GM12892 (cell line): ENCODE results near the gene HAND1.

ENCODE experiments used
- DNase-seq: peaks from one replicate; pipeline ENCODE4 v3.0.0; 2011; ENCODE audit not compliant: insufficient read length
- FAIRE-seq: peaks from 2 replicates; lab custom pipeline; 2011; peaks lifted over from hg19 to GRCh38; lab: Jason Lieb, UNC
- POLR2A ChIP-seq: IDR thresholded peaks from 2 replicates; pipeline ENCODE4 v1.6.1; 2011; ENCODE audit warnings: low read depth, low read length, control low read depth
- POLR2AphosphoS5 ChIP-seq: IDR thresholded peaks from 2 replicates; pipeline ENCODE4 v1.6.1; 2011; ENCODE audit warnings: low read depth, low read length, control low read depth
- TAF1 ChIP-seq: IDR thresholded peaks from 2 replicates; pipeline ENCODE4 v1.6.1; 2011; ENCODE audit warnings: low read depth, mild to moderate bottlenecking, control low read depth, low read length, borderline replicate concordance

Gene HAND1

DNA sequence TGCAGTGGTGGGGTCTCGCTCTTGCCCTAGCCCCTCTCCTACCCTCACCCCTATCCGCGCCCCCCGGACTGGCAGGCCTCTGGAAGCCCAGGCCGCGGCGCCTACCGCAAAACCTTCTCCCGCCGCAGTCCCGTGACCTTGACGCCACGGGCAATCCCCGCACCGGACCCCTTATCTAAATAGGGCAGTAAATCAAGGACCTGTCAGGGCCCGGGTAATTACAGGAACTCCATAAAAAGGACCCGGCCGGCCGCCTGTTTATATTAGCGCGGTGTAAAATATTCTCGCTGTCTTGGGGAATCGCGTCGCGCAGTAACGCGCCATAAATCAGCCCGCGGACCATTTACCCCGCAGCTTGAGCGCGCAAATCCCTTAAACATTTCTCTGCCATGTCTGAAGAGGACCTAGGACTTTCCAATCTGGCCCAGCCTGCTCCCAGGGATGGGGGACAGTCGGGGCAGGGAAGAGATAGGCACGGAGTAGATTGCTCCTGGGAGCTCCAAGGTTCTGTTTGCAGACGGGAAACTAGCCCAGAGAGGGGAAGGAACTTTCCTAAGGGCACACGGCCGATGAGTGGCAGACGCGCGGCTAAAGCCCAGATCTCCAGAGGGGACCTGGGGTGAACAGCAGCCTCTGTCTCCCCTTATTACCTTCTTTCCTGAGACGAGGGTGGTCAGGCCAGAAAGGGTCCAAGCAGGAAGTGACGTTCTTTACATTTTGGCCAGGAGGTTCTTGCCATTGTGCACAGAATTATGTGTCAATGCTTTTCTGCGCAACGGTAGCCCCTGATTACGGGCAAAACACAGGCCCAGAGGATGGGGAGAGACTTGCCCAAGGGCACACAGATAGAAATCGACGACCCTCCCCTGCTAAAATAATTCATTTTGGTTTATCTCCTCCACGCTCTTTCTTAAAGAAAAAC, 4.8 kb upstream of the HAND1 start:
- DNase-seq, result no peak
- no peak for FAIRE-seq
- TF ChIP-seq TAF1 (no peak), POLR2AphosphoS5 (no peak), POLR2A (no peak)

DNA sequence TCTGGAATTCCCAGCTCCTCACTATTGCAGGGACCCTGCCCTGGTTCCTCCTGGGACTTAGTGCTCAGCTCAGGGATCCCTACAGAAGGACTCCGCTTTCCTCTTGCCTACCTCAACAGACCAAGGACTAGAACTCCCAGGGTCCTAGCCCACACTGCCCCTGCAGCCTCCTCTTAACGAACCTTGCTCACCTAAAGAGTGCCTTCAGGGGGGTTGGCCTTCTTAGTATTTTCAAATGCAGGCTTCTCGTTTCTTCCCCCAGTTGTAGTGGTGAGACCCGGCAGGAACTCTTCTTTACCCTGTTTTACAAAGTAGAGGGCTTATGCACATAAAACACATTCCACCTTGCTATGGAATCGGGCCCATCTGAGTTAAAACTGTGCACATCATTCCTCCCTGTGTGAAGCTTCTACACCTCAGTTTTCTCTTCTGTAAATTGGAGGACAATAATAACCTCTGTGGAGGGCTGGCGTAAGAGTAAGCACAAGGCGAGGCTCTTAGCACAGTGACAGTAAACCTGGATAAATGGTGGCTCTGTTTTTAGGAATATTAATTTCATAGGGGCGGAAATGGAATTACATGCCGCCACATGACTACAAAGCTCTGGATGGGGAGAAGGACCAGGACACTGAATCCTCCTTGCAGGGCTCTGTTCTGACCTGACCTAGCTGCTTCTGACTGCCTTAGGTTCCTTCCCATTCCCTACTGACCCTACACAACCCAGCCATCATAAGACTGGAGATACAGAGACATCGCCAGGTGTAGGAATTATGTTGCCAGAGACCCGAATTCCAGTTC, 3.8 kb upstream of the HAND1 start:
- FAIRE-seq (no peak), DNase-seq (no peak)
- no peak for TF ChIP-seq POLR2AphosphoS5
- no peak for TF ChIP-seq TAF1
- TF ChIP-seq POLR2A, result no peak

DNA sequence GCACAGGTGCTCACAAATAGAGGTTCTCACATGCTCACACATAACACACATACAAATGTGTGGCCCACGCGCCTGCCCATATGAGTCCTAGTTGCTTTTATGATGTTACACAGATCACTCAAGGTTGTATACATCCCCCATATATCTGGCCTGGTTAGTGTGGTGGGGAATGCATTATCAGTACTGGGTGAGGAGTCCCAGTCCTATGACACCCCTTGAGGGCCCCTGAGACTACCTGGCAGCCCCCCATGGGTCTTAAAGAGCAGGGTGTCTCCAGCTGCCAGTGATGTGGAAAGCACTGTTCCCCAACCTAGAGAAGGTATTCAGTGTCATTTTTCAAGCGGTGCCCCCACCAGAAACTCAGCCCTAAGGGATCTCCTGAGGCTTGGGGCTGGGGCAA, 2.8 kb upstream of the HAND1 start:
- FAIRE-seq (no peak), DNase-seq (no peak)
- TF ChIP-seq POLR2AphosphoS5 (no peak), POLR2A (no peak), TAF1 (no peak)

DNA sequence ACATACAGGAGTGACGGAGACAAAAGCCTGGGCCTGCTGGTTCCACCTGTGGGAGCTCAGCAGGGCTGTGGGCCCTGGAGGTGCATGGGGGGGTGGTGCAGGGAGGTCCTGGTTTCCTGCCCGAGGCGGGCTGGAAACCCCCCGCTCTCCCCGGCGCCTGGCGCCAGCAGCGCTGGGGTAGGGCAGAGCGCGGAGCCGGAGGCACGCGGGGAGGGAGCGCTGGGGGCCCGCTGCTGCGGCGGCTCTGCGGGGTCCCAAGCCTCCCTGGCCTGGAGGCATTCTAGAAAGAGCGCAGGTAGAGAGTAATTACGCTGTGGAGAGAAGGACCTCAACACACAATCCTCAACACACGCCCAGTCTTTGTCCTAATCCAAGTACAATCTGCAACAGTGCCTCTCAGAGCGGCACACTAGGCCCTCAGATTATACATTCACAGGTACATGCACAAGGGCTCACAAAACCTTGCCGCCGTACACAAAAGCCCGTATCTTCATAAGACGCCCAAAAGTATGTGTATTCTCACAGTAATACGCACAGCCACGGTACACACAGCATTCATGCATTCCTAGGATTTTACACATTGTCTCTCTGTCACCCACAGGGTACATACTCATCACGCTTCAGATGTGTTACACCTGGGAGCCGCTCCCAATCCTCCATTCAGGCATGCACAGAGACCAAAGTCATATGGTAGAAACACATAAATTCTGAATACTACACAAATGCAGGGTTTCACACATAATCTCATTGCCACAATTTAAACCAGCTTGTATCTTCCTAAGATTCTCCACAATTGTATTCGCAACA, 2.1 kb upstream of the HAND1 start:
- no peak for TF ChIP-seq TAF1
- DNase-seq (no peak), FAIRE-seq (no peak)

DNA sequence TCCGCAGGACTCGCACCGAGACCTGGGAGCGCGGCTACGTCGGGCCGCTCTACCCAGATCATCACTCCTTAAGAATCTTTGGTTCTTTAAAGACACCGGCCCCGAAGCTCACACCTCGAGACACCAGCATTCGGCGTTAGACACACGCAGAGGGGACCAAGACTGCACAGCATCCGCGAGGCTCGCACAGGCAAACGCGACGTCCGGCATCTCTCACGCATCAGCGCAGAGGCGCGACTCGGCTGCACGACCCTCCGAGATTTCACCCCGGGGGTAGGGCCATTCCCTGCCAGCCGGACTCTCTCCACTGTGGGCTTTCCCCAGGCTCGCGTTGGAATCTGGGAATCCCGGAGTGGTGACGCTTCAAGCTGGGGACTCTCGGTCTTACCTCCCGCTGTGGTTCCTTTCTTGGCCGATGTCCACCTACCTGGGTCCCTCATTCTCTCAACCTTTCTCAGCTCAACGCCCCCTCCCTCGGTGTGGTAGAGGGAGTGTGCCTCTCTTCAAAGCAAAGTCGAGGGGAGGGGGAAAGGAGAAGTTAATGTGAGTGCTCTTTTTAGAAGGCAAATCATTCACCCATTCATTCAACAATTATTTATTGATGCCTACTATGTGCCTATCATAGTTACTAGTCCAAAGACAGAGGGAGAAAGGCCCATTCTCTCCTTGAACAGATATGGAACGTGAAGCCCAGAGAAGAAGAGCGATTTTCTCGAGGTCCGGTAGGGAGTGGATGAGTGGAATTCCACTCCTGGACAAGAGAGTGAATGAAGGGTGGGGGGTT, 1.3 kb upstream of the HAND1 start:
- no peak for DNase-seq
- TF ChIP-seq POLR2A (no peak), TAF1 (no peak), POLR2AphosphoS5 (no peak)
- no peak for FAIRE-seq

DNA sequence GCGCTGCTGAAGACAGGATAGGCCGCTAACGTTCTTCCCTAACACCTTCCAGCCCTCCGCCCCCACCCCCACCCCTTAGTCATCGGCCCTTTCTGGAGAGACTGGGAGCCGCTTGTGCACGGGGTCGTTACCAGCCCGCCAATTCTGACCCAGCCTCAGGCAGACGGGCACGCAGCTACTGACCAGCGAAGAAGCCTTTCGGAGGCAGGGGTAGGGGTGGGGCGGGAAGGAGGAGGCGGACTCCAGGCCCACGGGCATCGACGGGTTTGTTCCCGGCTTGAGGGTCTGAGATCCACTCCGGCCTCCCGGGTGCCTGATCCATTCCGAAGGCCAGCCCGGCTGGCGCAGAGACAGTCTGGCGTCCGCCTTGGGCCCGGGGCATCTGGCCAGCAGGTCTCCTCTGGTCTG, 729 bp upstream of the HAND1 start:
- TF ChIP-seq POLR2A, result no peak
- FAIRE-seq (no peak), DNase-seq (no peak)

DNA sequence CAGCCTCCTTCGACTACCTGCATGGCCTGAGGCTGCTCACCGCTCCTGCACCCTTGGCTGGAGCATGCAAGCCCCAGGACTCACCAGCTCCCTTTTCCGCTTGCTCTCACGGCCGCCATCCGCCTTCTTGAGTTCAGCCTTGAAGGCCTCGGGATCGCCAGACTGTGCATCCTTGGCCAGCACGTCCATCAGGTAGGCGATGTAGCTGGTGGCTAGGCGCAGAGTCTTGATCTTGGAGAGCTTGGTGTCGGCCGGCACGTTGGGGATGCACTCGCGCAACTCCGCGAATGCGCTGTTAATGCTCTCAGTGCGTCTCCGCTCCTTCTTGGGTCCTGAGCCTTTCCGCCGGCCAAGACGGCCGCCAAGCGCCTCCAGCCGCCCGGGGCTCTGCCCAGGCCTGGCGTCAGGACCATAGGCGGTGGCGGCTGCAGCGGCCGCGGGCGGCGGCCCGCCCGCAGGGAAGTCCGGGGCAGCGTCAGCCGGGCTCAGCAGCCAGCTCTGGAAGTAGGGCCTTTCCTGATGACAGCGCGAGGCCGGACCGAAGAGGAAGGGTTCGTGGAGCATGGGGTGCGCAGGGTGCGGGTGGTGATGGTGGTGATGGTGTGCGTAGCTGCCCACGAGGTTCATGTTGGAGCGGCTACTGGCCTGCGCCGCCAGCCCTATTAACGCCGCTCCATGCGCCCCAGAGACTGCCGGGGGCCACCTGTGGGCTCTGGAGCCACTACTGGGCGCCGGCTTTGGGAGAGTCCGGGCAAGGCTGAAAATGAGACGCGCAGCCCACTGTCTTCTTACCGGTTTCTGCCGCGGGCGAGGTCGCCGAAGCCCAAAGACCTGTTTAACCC, 424 bp downstream of the HAND1 start:
- DNase-seq, result no peak
- no peak for FAIRE-seq
- TF ChIP-seq TAF1, result no peak
- no peak for TF ChIP-seq POLR2AphosphoS5
- no peak for TF ChIP-seq POLR2A

DNA sequence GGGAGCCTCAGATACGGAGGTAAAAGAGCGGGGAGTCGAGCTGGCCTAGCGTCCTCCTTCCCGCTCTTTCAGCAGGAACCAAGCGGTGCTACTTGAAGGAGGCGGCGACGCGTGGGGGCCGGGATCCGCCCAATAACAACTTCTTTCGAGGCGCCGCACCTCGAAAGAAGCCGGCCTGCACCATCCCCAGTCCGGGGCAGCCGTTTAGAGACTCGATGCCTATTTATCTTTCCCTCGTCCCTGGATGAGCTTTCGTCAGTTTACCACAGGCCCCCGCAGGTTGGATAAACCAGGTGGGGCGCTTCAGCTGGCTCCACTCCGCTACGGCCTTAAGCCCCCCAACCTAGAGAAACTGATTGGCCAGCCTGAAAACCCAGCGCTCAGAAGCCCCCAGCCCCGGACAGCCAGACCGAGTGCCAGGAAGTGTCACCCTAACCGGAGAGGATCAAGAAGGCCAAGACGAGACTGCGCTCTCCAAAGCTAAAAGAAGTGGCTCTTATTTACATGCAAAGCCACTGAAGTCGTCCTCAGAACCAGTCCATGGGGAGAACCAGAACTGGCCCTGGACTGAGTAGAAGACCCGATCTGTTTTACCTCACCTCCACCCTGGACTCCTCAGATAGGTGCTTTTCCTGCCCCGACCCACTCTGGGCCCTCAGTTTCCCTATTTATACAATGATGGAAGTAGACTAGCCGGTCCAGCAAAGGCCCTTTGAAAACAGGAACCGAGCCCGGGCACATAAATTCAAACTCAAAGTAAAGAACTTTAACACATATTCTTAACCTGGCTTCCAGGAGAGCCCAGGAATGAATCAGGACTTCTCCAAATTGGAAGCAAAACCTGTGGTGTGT, 1.4 kb downstream of the HAND1 start:
- TF ChIP-seq TAF1 (no peak), POLR2A (no peak), POLR2AphosphoS5 (no peak)
- FAIRE-seq (no peak), DNase-seq (no peak)

DNA sequence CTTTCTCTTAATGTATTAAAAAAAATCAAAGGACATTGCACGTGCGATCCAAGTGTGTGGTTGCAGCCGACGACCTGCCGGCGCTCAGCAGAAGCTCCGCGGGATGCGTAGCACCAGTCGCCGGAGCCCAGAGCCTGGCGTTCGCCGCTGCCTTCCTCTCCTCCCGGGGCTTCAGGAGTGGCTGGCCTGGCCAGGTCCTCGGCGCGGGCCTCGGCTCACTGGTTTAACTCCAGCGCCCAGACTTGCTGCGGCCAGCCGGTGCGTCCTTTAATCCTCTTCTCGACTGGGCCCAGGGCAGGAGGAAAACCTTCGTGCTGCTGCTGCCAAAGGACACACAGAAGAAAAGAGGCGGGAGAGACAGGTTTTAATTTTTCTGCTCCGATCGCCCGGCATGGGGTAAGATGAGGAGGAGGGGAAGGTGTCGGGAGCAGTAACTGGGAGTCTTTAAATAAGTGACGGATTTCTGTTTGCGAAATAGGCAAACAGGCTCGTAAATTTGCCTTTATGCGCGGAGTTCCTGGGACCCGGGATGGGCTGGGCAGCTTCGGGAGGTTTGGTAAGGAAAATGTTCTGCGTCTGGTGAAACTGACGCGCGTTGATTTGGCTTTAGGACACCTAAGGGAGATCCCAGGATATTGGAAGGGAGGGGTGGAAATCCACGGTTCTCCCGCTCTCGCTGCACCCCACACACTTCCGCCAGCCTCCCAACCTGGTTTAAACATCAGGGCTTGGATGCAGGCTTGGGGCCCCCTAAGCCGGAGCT, 2.3 kb downstream of the HAND1 start:
- no peak for DNase-seq
- no peak for FAIRE-seq
- no peak for TF ChIP-seq TAF1
- TF ChIP-seq POLR2A, result no peak
- TF ChIP-seq POLR2AphosphoS5, result no peak
